DND-41 (cell line): ENCODE results near the gene PTPN7.

Source experiments
- EZH2 ChIP-seq: IDR thresholded peaks from 3 replicates; pipeline ENCODE4 v1.6.1; 2012; ENCODE audit warnings: borderline replicate concordance, low read depth, mild to moderate bottlenecking, moderate library complexity, low read length, inconsistent platforms; ENCODE audit not compliant: severe bottlenecking
- TF ChIP-seq, protein P1 (sequence below): IDR thresholded peaks from 2 replicates; pipeline ENCODE4 v1.5.1; 2012; ENCODE audit warnings: borderline replicate concordance, low read length, moderate library complexity, mild to moderate bottlenecking; ENCODE audit not compliant: poor library complexity, severe bottlenecking; ENCODE audit errors: extremely low read depth

DNA sequence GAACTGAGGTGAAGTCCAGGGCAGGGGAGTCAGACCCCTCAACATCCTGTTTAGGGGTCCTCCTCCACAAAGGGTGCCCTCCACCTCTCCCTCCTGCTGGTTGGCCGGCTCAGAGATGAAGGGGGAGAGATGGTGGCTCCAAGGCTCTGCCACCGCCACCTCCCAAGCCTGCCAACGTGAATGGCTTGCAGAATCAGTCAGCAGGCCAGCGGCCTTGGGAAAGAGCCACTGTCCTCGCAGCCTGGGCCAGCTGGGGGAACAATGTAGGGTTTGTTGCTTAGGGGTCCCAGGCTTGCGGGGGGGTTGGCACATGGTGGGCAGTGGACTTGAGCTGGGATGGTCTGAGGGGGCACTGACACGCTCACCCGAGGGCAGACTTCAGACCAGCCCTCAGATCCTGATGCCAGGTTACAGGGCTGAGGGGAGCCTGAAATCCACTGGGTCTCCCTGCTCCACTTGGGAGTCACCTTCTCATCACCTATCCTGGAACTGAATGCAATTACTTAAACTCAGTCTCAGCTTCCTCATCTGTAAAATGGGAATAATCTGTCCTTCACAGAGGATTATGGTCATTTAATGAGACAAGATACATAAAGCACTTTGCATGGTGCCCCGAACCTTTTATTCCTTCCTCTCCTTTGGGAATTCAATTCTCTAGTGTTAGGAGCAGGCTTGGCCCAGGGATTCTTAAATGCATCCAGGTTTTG lies 29.4 kb downstream of the PTPN7 start:
- TF ChIP-seq, protein P1, sequence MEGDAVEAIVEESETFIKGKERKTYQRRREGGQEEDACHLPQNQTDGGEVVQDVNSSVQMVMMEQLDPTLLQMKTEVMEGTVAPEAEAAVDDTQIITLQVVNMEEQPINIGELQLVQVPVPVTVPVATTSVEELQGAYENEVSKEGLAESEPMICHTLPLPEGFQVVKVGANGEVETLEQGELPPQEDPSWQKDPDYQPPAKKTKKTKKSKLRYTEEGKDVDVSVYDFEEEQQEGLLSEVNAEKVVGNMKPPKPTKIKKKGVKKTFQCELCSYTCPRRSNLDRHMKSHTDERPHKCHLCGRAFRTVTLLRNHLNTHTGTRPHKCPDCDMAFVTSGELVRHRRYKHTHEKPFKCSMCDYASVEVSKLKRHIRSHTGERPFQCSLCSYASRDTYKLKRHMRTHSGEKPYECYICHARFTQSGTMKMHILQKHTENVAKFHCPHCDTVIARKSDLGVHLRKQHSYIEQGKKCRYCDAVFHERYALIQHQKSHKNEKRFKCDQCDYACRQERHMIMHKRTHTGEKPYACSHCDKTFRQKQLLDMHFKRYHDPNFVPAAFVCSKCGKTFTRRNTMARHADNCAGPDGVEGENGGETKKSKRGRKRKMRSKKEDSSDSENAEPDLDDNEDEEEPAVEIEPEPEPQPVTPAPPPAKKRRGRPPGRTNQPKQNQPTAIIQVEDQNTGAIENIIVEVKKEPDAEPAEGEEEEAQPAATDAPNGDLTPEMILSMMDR: no peak
- no peak for TF ChIP-seq EZH2
